Subcutaneous adipose tissue (tissue), 4 donors: ENCODE data around the gene LURAP1L. TPM values are rescaled to one million over a fixed set of nuclear protein-coding genes. Genes with fewer than 3 reads are reported as not detected.

Experiments
- CTCF ChIP-seq: fragments of 450-650 bp; IDR thresholded peaks from one replicate; pipeline ENCODE4 v1.5.1; 2016; ENCODE audit warnings: low read depth, mild to moderate bottlenecking, control low read depth, antibody characterized with exemption, moderate library complexity
- small RNA-seq: library from RNA; depleted of rRNA; stranded (forward); fragments of <200 nt; gene quantifications from one replicate; pipeline ENCODE3, GENCODE V24; 2016
- total RNA-seq, 4 donors: library from RNA; depleted of rRNA; stranded (reverse); fragments of >200 nt; gene quantifications; one replicate each; pipeline ENCODE4 v1.1.0, GENCODE V29; 2016

The LURAP1L gene
- total RNA-seq, 4 donors from 2014 or later = 12.6 to 22.0 (median 16.7) TPM

- TF ChIP-seq CTCF = no peak
Measured at GRCh38 chr9:12856603-12857002, 81.8 kb downstream of the LURAP1L start.

GRCh38 chr9:12859704-12860251 lies 85.0 kb downstream of the LURAP1L start:
- no peak for TF ChIP-seq CTCF

GRCh38 chr9:12860998-12861397 lies 86.2 kb downstream of the LURAP1L start:
- TF ChIP-seq CTCF = no peak

- TF ChIP-seq CTCF = no peak
Measured at GRCh38 chr9:12862611-12863410, 88.0 kb downstream of the LURAP1L start.

GRCh38 chr9:12863618-12864017 lies 88.8 kb downstream of the LURAP1L start:
- TF ChIP-seq CTCF = no peak

Small RNA genes within 50 kb of the gene (small RNA-seq; reads per million reads assigned to genes)
- not detected for gene RN7SL849P

Other genes starting within 250 kb of the LURAP1L start
- gene TYRP1, start 81.6 kb upstream of the LURAP1L start, total RNA-seq = under 1 TPM in 1 of 4 donors, not detected in 3; 0.17 TPM